ENCODE data around the gene NLRP10. TPM values are rescaled to one million over a fixed set of nuclear protein-coding genes. Genes with fewer than 3 reads are reported as not detected.

The NLRP10 gene
- total RNA-seq, 2 donors from 2014 or later: 0.15 TPM; not detected in 1

DNA sequence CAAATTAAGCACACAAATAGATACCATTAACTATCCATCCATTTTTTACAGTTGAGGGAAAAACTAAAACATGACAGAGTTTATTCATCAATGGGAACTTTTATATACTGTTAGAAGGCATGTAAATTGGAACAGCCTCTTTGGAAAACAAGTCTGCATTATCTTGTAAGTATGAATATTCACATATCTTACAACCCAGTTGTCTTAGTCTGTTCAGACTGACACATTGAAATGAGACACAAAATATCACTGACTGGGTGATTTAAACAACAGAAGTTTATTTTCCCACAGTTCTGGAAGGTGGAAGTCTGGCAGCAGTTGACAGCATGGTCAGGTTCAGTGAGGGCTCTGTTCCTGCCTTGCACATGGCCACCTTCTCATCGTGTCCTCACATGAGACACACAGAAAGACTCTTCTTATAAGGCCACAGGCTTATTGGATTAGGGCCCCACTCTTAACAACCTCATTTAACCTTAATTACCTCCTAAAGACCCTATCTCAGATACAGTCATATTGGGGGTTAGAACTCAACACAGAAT is 16.4 kb upstream of the NLRP10 start:
- Histone ChIP-seq H3K9ac (ENCODE audit: extremely low read depth, low read length, poor library complexity, severe bottlenecking) (no peak overlapping the region), H3K36me3 (ENCODE audit: control insufficient read depth, insufficient read depth, low read length) (no peaks in the 10 kb centered on the region), H3K4me3 (ENCODE audit: low read length) (no peak overlapping the region), H3K27me3 (ENCODE audit: control insufficient read depth, insufficient read depth, low read length, poor library complexity, severe bottlenecking) (no peaks in the 10 kb centered on the region), H3K4me1 (ENCODE audit: control insufficient read depth, insufficient read depth, low read length) (no peaks in the 10 kb centered on the region), H3K27ac (ENCODE audit: low read depth, low read length) (no peak overlapping the region), H3K9me3 (ENCODE audit: control insufficient read depth, low read length) (peaks cover 6% of the 10 kb centered on the region)
- 81% methylated on average over 1 of the region's 1 CpG; no CpG with 5 or more reads in 1 of the 2 experiments for WGBS, 2 experiments (ENCODE audit: insufficient coverage in 1 of 2, insufficient read length in 1 of 2)
- Mint-ChIP-seq H3K4me1 (peaks cover 23% of the 10 kb centered on the region), H3K27ac (no peak overlapping the region), H3K4me3 (no peak overlapping the region), H3K27me3 (ENCODE audit: insufficient read depth) (no peaks in the 10 kb centered on the region), H3K36me3 (ENCODE audit: low read depth) (no peaks in the 10 kb centered on the region), H3K9me3 (no peaks in the 10 kb centered on the region)
- DNase-seq: no peak
- TF ChIP-seq, protein P1, sequence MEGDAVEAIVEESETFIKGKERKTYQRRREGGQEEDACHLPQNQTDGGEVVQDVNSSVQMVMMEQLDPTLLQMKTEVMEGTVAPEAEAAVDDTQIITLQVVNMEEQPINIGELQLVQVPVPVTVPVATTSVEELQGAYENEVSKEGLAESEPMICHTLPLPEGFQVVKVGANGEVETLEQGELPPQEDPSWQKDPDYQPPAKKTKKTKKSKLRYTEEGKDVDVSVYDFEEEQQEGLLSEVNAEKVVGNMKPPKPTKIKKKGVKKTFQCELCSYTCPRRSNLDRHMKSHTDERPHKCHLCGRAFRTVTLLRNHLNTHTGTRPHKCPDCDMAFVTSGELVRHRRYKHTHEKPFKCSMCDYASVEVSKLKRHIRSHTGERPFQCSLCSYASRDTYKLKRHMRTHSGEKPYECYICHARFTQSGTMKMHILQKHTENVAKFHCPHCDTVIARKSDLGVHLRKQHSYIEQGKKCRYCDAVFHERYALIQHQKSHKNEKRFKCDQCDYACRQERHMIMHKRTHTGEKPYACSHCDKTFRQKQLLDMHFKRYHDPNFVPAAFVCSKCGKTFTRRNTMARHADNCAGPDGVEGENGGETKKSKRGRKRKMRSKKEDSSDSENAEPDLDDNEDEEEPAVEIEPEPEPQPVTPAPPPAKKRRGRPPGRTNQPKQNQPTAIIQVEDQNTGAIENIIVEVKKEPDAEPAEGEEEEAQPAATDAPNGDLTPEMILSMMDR (conservative IDR thresholded peaks at IDR 0.05): no peak

DNA sequence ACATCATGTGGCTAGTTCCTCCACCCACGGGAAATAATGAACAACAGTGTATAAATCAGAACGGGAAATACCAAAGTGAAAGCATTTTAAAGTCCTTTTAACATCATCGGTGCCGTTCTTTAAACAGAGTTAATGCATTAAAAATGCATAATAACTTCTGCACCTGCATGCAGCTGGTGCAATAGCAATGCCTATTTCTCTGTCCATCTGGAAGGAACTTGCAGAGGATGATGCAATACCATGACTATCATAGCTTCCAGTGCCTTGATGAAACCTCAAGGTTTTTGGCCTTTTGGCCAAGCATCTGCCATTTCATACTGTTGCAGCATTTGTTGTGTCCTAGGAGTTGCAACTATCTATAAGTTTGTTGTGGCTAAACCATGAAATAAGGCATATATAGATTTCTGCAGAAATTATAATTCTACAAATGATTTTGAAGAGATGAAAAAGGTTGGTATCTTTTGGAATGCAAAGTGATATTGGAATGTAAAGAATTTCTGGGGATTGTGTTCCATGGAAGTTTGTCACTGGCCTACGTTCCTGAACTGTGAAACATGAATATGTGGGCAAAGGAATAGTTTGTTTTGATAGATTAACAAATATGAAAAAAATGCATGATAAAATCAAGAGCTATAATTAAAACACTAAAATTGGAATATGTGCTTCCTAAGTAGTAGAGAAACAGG is 12.1 kb upstream of the NLRP10 start:
- no peak overlapping the region for H3K27ac ChIP-seq (ENCODE audit: low read depth, low read length)
- H3K27me3 ChIP-seq (ENCODE audit: control insufficient read depth, insufficient read depth, low read length, poor library complexity, severe bottlenecking): no peaks in the 10 kb centered on the region
- H3K9me3 ChIP-seq (ENCODE audit: control insufficient read depth, low read length): no peaks in the 10 kb centered on the region
- DNase-seq: no peak
- H3K27ac Mint-ChIP-seq: peak overlapping the region; percentile 25
- no peak overlapping the region for H3K4me3 Mint-ChIP-seq
- no peaks in the 10 kb centered on the region for H3K9me3 Mint-ChIP-seq
- H3K4me3 ChIP-seq (ENCODE audit: low read length): no peak overlapping the region
- no peaks in the 10 kb centered on the region for H3K36me3 ChIP-seq (ENCODE audit: control insufficient read depth, insufficient read depth, low read length)
- no peaks in the 10 kb centered on the region for H3K36me3 Mint-ChIP-seq (ENCODE audit: low read depth)
- WGBS, 2 experiments (ENCODE audit: insufficient coverage in 1 of 2, insufficient read length in 1 of 2): 91 to 96% methylated on average over 4 to 5 of the region's 5 CpGs
- no peaks in the 10 kb centered on the region for H3K4me1 ChIP-seq (ENCODE audit: control insufficient read depth, insufficient read depth, low read length)
- H3K4me1 Mint-ChIP-seq: no peaks in the 10 kb centered on the region
- TF ChIP-seq, protein P1 (conservative IDR thresholded peaks at IDR 0.05): no peak
- no peak overlapping the region for H3K9ac ChIP-seq (ENCODE audit: extremely low read depth, low read length, poor library complexity, severe bottlenecking)
- H3K27me3 Mint-ChIP-seq (ENCODE audit: insufficient read depth): no peaks in the 10 kb centered on the region

DNA sequence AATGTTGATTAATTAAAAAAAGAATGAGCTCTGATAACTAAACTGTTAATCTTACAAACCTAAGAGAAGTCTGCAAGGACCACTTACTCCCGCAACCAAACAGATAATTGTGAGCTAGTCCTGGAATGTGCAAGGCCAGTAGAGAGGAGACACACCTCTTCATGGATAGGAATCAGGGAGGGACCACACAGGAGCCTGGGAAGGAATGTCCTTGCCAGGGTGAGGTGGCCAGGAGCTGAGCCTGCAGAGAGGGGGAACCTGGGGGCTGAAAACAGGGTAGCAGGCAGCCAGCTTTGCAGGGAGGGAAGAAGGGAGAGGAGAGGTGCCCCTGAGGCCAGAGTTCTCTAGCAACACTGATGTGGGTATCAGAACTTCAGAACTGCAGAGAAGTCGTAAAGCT is 9.4 kb upstream of the NLRP10 start:
- Mint-ChIP-seq H3K4me1 (peaks cover 5% of the 10 kb centered on the region), H3K9me3 (no peaks in the 10 kb centered on the region), H3K4me3 (no peak overlapping the region), H3K36me3 (ENCODE audit: low read depth) (no peaks in the 10 kb centered on the region), H3K27me3 (ENCODE audit: insufficient read depth) (no peaks in the 10 kb centered on the region), H3K27ac (no peak overlapping the region)
- Histone ChIP-seq H3K4me1 (ENCODE audit: control insufficient read depth, insufficient read depth, low read length) (no peaks in the 10 kb centered on the region), H3K4me3 (ENCODE audit: low read length) (no peak overlapping the region), H3K9me3 (ENCODE audit: control insufficient read depth, low read length) (no peaks in the 10 kb centered on the region), H3K27me3 (ENCODE audit: control insufficient read depth, insufficient read depth, low read length, poor library complexity, severe bottlenecking) (no peaks in the 10 kb centered on the region), H3K36me3 (ENCODE audit: control insufficient read depth, insufficient read depth, low read length) (no peaks in the 10 kb centered on the region), H3K9ac (ENCODE audit: extremely low read depth, low read length, poor library complexity, severe bottlenecking) (no peak overlapping the region), H3K27ac (ENCODE audit: low read depth, low read length) (no peak overlapping the region)
- 92% methylated on average over 2 of the region's 2 CpGs; no CpG with 5 or more reads in 1 of the 2 experiments for WGBS, 2 experiments (ENCODE audit: insufficient coverage in 1 of 2, insufficient read length in 1 of 2)
- TF ChIP-seq, protein P1 (conservative IDR thresholded peaks at IDR 0.05): no peak
- DNase-seq: peak; percentile 67

Measured in endodermal cell (in vitro differentiated cells).